ENCODE measurements around the gene SORCS2. TPM values are rescaled to one million over a fixed set of nuclear protein-coding genes. Genes with fewer than 3 reads are reported as not detected.

Gene SORCS2
- total and polyA plus RNA-seq, 7 donors, result 0.18 to 1.5 (median 0.36) TPM

- Histone ChIP-seq H3K36me3 (ENCODE audit: insufficient read depth in 1 of 2, low read depth in 1 of 2) (no peaks in the 10 kb centered on the region), H3K27me3 (ENCODE audit: insufficient read depth in 3 of 3, low read length in 2 of 3) (peaks cover 0 to 2% (median 0%) of the 10 kb centered on the region in 3 donors), H3K27ac (no peak overlapping the region), H3K9me3 (peaks cover 1% of the 10 kb centered on the region), H3K4me1 (no peaks in the 10 kb centered on the region), H3K4me3 (no peak overlapping the region)
- no peak for ATAC-seq
- no peak for TF ChIP-seq CTCF (IDR thresholded peaks at IDR 0.05)
- intact Hi-C loops (cut with DNase I), result no loop called here
- 61 to 66% (median 62%) methylated on average over 10 of the region's 10 CpGs for WGBS, 3 donors
- DNase-seq, result no peak
Observed at GRCh38 chr4:7547368-7548040, 355.2 kb downstream of the SORCS2 start.

- Histone ChIP-seq H3K9me3 (peaks cover 13% of the 10 kb centered on the region), H3K27ac (no peak overlapping the region), H3K4me3 (no peak overlapping the region), H3K4me1 (no peaks in the 10 kb centered on the region), H3K36me3 (ENCODE audit: insufficient read depth in 1 of 2, low read depth in 1 of 2) (no peaks in the 10 kb centered on the region), H3K27me3 (ENCODE audit: insufficient read depth in 3 of 3, low read length in 2 of 3) (peaks cover 0 to 3% (median 0%) of the 10 kb centered on the region in 3 donors)
- intact Hi-C loops (cut with DNase I), result no loop called here
- DNase-seq, result no peak
- 64 to 71% (median 67%) methylated on average over 7 of the region's 7 CpGs for WGBS, 3 donors
- TF ChIP-seq CTCF (IDR thresholded peaks at IDR 0.05), result no peak
- ATAC-seq, result no peak
Observed at GRCh38 chr4:7549866-7550265, 357.5 kb downstream of the SORCS2 start.

GRCh38 chr4:7552466-7552865 lies 360.1 kb downstream of the SORCS2 start:
- intact Hi-C loops (cut with DNase I), result no loop called here
- ATAC-seq, result no peak
- Histone ChIP-seq H3K9me3 (peaks cover 13% of the 10 kb centered on the region), H3K27me3 (ENCODE audit: insufficient read depth in 3 of 3, low read length in 2 of 3) (peaks cover 0 to 3% (median 0%) of the 10 kb centered on the region in 3 donors), H3K27ac (no peak overlapping the region), H3K36me3 (ENCODE audit: insufficient read depth in 1 of 2, low read depth in 1 of 2) (no peaks in the 10 kb centered on the region), H3K4me1 (no peaks in the 10 kb centered on the region), H3K4me3 (no peak overlapping the region)
- 73 to 84% (median 79%) methylated on average over 3 of the region's 3 CpGs for WGBS, 3 donors
- no peak for DNase-seq
- no peak for TF ChIP-seq CTCF (IDR thresholded peaks at IDR 0.05)

DNA sequence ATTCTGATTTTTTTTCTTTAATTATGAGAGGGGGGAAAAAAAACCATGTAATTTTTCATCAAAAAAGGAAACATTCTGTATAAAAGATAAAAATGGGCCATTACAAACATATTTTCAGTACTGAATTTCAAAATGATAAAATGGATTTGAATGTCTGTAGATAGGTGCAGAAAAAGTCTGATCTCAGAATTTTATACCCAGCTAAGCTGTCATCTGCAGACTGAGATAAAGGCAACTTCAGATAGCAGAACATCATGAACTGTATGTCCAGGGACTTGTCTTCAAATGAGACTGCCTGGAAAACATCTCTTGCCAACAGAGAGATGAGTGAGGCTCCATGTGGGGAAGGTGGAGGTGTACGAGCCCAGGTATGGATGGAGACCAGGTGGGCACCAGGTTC lies 360.9 kb downstream of the SORCS2 start:
- intact Hi-C loops (cut with DNase I), result no loop called here
- H3K9me3 ChIP-seq, result peaks cover 13% of the 10 kb centered on the region
- 90 to 100% (median 94%) methylated on average over 1 of the region's 1 CpG for WGBS, 3 donors
- DNase-seq (no peak), ATAC-seq (no peak)
- no peak overlapping the region for H3K4me3 ChIP-seq
- H3K4me1 ChIP-seq, result no peaks in the 10 kb centered on the region
- peaks cover 0 to 3% (median 0%) of the 10 kb centered on the region in 3 donors for H3K27me3 ChIP-seq (ENCODE audit: insufficient read depth in 3 of 3, low read length in 2 of 3)
- no peak for TF ChIP-seq CTCF (IDR thresholded peaks at IDR 0.05)
- H3K36me3 ChIP-seq (ENCODE audit: insufficient read depth in 1 of 2, low read depth in 1 of 2), result no peaks in the 10 kb centered on the region
- no peak overlapping the region for H3K27ac ChIP-seq

- no peaks in the 10 kb centered on the region for H3K36me3 ChIP-seq (ENCODE audit: insufficient read depth in 1 of 2, low read depth in 1 of 2)
- no peak for TF ChIP-seq CTCF (IDR thresholded peaks at IDR 0.05)
- H3K27me3 ChIP-seq (ENCODE audit: insufficient read depth in 3 of 3, low read length in 2 of 3), result peaks cover 0 to 3% (median 0%) of the 10 kb centered on the region in 3 donors
- H3K27ac ChIP-seq, result no peak overlapping the region
- no peak overlapping the region for H3K4me3 ChIP-seq
- no peaks in the 10 kb centered on the region for H3K4me1 ChIP-seq
- no peak for ATAC-seq
- 63 to 77% (median 67%) methylated on average over 3 of the region's 3 CpGs for WGBS, 3 donors
- intact Hi-C loops (cut with DNase I), result no loop called here
- no peak for DNase-seq
- peaks cover 13% of the 10 kb centered on the region for H3K9me3 ChIP-seq
Observed at GRCh38 chr4:7554905-7555304, 362.6 kb downstream of the SORCS2 start.

Measured in psoas muscle (tissue), 8 donors.